ENCODE measurements around the gene ZCCHC2.

The ZCCHC2 gene

DNA sequence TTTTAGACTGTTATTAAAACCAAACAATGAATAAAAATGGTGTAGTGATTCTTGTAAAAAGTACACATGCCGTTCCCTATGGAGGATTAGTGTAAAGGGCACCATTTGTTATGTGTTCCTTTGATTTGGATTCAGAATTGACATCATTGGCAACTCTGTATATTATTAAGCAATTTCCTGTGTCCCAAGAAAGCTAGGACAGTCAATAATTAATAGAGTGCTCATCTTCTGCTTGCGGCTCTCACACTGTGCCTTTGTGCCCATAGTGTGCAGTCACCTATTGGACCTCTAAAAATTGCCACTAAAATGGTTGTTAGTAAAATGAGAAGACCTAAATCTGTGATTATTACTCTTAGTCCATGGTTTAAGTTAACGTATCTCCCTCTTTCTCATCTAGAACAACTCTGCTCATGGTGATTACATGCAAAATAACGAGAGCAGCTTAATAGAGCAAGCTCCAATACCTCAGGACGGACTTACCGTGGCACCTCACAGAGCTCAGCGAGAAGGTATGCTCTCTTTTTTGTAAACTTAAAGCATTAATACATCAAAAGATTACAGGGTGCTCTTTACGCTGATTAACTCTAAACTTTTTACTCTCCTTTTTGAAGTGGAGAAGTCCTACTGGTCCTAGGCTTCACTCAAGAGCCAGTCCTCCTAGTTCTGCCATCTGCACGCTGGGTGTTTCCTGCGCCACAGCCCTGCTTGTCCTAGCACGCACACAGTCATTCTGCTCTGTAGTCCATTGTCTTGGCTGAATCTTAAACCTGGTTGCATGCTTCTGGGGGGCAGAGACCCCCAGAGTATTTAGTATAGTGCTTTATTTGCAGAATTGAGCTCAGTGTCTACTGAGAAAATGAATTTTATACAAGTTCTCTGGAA lies 16.7 kb downstream of the ZCCHC2 start:
- no peak for DNase-seq

DNA sequence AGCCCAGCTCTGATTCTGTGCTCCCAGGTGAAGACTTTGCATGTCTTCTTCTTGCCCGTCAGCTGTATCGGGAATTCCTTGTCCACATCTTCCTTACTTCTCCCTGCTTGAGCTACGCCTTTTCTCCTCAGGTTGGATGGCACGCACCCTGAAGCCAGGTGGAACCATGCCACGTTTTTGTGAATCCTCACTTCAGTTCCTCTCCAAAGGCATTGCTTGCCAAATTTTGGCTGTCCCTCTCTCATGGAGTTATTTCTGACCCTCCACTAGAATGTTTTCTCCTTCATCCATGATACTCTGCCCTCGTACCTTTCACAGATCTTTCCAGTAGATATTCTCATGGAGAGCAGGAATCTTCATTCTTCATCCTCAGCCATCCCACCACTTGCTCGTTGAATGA lies 20.2 kb downstream of the ZCCHC2 start:
- DNase-seq: no peak

DNA sequence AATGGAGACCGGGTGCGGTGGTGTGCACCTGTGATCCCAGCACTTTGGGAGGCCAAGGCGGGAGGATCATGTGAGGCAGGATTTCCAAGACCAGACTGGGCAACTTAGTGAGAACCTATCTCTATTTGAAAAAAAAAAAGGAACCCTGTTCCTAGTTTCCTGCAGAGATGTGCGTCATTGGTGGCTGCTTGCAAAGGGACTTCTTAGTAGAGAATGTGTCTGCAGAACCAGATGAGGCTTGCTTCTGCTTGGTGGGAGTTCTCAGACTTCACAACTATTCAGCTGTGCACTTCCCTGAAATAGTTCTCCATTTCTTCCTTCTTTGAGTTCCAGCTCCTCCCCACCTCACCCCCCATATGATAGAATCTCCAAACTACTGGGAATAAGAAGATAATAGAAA lies 22.3 kb downstream of the ZCCHC2 start:
- no peak for DNase-seq

DNA sequence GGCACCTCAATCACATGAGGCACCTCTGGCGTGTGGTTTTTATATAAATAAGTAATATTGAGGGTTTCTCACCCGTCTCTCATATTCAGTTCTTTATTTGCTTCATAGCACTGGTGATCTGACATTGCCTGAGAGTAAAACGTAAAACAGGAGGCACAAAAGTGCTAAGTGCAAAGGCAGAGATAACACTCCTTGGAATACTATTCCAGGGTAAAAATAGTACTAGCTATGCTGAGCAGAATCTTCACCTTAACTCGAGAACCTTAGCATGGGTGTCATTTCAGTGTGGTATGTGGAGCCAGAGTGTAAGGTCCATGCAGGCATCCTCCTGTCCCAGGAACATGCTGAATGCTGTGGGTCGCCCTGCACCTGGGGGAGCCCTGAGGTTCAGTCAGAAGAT lies 26.9 kb downstream of the ZCCHC2 start:
- DNase-seq: no peak

DNA sequence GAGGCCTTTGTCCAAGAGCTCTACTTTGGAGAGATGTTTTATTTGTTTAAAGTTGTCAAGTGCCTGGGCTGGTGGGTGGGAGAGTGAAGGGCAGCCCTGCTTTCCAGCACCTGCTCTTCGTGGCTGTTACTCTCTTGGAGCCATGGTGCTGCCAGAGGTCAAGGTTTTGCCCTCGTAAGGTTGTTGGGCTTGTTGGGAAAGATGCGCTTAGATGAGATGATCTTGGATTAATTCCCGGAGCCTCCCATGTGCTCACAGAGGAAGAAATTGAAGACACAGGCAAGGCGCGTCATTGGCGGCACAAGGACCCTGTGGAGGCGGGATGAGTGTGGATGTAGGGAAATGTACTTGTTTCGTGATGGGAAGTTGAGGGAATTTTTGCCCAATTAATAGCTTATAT lies 27.9 kb downstream of the ZCCHC2 start:
- DNase-seq: no peak

DNA sequence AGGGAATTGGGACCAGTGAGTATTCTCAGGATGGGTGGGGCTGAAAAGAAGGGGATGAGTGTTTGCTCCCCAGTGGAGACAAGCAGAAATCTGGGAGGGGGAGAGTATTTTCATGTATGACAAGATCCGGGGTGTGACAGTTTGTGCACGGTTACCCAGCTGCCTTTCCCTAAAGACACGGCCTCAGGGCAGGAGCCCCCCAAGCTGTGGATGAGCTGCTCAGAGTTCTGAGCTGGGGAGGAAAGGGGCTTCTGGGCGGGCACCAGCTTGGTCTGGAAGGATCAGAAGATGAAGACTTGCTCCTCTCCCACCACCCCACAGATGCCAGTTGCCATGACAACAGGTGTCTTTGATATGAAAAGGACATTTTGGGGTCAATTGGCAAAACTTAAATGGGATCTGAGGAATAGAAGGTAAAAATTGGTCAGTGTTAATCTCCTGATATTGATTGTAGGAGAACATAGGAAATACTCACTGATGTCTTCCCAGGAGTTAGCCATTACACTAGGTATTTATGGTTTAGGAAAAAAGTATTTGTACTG lies 29.2 kb downstream of the ZCCHC2 start:
- no peak for DNase-seq

DNA sequence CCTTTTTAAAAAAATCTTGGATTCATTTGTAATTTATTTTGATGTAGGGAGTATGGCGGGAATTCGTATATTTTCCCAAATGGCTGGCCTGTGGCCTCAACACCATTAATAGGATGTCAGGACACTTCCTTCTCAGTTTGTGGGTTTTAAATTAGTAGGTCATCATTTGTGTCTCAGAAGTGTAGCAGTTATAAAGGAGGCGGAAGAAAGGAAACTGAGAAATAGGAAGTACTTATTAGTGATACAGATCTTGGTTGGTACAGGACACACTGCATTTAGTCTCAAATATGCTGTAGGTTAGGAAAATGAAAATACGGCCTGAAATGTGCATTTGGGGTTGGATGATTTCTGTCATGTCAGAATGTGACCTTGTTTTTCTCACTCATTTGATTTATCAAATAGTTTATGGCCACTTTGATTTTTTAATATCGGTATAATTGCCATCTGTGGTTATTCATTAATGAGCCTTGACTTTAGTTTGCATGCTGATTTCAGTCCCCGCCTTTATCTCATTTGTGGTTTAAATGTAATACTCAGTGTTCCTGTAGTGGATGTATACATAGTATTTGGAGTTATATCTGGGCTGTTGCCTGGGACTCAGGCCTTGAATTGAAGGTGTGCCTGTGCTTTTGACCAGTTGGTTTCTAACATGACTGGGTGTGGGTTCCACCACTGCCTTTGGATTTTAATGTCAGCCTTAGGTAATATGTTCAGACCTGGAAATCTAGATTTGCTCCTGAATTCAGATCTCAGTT lies 31.4 kb downstream of the ZCCHC2 start:
- no peak for DNase-seq

DNA sequence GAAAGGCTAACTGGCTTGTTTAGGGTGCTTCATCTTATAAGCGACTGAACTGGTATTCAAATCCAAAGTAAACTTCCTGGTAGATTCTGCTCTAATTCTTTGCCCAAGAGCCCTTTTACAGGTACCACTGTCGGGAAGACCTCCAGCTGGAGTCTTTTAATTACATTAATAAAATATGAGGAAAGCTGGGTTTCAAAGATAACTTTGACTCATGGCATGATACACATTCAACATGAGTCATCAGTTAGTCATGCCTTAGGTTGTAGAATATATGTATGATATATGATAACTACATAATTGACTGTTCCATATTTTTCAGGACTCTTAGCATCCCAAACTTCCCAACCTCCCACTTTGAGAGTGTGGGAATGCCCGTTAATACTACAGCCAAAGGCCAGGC lies 32.3 kb downstream of the ZCCHC2 start:
- no peak for DNase-seq

DNA sequence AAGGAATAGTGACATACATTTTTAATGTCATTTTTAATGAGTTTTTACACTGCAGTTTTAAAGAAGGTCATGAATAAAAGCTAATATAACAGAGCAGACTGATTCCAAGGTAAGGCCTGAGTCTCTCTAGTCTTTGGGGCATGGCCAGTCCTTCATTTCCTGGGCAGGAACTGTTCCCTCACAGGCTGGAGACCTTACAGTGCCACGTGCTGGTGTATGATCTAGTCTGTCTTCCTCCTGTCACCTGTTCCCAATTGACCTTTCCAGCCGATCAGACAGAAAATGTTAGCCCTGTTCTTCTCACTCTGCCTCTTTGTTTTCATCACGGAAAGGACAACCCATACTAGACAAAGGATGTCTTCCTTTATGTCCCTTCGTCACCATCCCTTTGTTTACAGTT lies 33.6 kb downstream of the ZCCHC2 start:
- no peak for DNase-seq

DNA sequence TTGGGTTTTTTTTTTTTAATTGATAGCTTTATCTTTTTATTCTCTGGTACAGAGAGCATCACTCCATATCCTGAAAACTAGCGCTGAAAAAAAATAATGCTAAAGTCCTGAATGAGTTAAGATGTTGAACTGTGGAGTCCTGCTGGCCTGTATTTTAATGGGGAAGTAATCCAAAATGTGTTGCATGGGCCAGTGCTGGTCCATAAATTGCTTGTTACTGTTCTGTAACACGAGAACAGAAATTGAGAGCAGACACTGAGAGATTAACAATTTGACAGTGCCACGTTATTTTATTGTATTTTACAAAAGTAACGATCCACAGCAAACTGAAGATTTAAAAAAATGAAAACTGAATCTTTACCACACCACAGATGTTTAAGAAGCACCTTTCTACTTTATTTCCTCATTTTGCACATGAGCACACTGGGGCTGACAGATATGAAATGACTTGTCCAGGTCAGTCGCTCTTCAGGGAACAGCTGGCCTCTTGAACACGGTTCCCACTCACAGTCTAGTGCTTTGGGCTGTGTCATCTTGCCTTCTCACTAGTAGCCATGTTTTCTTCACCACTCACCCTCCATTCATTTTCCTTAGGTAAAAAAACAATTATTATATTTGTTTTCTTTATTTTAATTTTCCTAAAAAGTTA lies 35.3 kb downstream of the ZCCHC2 start:
- DNase-seq: no peak

DNA sequence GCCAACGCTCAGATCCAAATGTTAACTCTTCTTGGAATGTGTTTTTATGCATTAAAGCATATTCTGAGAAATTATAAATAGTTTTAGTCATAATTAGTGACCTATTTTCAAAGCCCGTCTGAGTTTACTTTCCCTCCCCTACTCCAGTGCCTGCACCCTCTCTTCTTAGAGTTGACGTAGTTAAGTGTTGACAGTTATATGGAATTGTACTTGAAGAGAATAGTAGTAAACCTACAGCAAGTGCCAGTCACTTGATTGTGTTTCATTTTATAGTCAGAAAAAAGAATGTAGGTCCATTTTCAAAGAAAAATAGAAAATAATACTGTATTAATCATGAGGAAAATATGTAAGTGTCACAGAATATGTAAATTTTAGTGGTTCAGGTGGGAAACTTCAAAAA lies 41.2 kb downstream of the ZCCHC2 start:
- DNase-seq: no peak

DNA sequence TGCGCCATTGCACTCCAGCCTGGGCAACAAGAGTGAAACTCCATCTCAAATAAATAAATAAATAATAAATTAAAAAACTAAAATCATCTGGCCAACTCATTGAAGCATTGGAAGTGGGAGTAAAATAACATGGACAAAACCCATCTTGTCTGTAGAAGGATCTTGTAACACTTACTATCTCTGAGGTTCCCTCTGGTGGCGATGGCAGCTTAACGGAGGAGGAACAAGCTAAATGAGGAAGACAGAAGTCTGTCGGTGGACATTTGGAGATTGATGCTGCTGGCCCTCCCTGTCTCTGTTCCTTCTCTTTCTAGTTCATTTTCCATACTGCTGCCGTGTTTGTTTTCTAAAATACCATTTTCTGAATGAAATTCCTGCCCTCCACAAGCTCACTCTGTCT lies 43.4 kb downstream of the ZCCHC2 start:
- no peak for DNase-seq

DNA sequence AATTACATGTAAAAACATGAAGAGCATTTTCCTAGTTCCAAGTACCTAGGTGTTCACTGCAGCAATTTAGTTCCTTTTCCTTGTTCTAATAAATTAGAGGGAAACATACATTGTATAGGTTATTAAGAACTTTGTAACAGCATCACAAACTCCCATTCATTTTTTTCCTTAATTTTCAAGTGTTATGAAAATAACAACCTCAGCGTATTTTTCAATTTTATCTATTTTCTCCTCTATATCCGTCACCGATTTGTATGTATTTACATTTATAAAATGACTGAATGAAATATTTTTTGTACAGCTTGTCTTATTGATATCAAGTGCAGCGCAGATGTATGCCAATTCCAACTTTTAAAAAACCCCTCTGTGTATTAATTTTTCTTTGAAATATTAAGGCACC lies 44.0 kb downstream of the ZCCHC2 start:
- no peak for DNase-seq

DNA sequence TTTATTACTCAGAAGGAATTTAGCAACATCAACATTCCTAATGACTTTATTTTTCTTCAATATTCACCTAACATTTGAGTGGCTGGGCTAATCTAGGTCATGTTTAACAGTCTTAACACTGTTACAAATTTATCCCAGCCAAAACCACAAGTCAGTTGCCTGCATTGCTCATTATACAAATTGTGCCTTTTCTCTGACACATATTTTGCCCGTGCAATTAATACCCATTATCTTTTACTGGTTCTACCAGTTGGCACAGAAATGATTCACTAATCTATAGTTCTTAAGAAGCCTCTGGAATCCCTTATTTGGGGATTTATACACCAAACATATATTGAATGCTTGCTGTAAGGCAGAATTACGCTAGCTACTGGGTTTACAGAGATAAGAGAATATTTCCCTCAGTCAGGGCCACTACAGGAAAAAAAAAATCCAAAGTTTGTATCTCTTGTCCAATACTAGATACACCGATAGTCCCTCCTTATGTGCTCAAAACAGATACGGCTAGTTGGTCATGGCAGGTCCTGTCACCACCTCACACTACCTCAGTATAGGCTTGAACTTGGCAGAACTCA lies 46.3 kb downstream of the ZCCHC2 start:
- DNase-seq: no peak

DNA sequence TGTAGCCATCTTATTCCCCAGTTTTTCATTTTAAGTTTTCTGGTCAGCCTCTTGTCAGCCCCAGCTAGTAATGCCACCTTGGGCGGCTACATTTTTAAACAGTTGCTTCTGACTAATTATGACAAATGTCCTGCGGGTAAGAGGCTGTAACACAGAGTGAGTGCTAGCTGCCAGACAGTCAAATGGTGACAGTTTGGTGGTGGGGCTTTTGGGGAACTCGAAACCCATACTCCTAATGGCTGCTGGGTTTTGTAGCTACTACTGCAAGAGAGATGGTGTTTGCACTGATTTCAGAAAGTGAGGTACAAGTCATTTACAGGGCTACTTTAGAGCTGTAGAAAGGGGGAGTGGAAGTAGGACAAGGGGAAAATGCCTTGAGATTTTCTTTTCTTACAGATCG lies 48.2 kb downstream of the ZCCHC2 start:
- DNase-seq: no peak

DNA sequence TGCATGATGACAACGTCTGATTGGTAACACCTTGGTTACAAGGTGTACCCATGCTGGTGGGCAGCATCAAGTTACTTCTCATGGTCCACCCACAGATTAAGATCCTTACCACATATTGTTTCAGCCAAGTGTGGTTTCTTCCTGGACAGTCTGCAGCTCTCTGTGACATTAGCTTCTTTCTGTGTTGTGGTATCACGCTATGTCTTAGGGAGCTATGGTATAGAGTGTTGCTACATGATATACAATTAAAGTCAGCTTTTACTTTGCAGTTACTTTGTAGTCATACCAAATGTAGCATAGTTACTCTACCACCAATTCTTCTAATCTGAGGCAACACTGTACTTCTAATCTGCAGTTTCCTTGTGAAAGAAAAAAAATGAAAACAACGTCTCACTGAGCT lies 48.8 kb downstream of the ZCCHC2 start:
- DNase-seq: no peak

DNA sequence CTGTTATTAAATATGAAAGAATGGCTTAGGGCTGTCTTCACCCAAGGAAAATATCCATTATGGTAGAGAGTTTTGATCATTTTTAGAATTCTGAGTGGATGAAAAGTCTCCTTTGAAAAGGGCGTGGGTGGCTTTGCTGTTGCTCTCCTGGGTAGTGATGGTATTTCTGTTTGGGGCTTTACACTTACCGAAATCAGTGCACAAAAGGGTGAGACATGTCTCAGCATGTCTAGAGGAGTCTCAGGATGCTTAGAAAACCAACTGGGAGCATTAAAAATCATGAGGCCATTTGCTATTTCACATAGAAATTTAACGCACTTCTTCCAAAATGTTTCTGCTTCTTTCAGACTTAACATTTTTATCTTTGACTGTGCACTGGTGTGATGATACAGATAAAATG lies 49.6 kb downstream of the ZCCHC2 start:
- DNase-seq: no peak

DNA sequence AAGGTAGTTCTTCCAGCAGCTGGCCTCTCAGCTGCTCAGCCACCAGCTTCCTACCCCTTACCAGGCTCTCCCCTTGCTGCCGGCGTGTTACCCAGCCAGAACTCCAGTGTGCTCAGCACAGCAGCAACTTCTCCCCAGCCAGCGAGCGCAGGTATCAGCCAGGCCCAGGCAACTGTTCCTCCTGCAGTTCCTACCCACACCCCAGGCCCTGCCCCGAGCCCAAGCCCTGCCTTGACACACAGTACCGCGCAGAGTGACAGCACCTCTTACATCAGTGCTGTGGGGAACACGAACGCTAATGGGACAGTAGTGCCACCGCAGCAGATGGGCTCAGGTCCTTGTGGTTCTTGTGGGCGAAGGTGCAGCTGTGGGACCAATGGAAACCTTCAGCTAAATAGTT lies 52.0 kb downstream of the ZCCHC2 start:
- DNase-seq: no peak

DNA sequence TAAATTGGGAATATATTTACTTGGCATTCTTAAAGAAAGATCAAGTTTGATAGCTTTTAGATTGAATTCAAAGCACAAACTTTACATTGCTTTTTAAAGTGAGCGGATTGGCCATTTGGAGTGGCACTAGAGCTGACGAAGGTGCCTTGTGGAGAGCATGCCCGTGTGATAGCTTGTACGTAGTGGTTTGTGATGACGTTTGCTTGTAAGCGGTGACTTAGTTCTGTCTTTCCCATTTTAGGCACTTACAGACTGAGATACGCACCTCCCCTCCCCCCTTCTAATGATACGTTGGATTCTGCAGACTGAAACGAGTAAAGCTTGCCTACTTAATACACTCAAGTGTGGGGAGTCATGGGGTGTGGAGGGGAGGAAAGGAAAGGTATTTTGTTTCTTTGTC lies 53.4 kb downstream of the ZCCHC2 start:
- no peak for DNase-seq

DNA sequence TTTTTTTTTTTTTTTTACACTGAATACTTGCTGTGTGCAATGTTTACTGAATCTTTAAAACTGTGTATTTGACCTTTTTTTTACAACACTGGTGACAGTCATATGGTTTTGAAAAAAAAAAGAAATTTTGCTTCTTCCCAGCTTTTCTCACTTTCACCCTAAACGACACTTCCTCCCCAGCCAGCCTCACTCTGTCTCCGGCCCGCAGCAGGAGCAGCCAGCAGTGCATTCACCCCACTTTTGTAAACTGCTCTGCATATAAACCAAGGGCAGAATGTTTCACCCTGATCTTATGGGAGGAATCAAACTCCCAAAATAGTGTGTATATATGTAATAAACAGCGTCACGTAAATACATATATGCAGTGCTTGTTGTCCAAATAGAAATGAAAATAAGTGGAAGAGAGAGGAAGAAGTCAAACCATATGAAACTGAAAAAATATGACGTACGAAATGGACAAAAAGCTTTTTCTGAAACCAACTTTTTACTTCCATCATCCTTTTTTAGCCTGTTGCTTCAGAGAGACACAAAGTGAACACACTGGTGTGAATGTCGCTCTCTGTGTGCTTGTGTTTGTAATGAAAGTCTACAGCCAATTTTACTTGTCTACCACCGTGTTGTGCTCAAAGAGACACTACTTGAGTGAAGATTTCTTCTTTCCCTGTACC lies 54.2 kb downstream of the ZCCHC2 start:
- DNase-seq: no peak

DNA sequence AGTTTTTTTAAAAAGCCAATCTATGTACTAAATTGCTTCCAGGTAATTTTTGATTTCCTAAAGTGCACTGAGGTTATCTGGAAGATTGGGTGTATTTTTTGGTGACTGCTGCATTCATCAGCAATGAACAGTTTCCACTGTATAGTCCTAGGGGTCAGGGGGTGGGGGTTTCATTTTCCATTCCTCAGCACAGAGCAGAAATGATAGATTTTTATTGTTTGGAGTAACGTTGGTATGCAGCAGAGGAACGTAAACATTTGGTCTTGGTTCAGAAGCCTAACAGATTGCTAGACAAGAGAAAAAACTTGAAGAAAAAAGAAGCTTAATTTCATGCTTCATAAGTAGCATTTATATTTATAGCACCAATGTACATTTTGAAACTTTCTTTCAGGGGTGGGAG lies 54.9 kb downstream of the ZCCHC2 start:
- DNase-seq: no peak

DNA sequence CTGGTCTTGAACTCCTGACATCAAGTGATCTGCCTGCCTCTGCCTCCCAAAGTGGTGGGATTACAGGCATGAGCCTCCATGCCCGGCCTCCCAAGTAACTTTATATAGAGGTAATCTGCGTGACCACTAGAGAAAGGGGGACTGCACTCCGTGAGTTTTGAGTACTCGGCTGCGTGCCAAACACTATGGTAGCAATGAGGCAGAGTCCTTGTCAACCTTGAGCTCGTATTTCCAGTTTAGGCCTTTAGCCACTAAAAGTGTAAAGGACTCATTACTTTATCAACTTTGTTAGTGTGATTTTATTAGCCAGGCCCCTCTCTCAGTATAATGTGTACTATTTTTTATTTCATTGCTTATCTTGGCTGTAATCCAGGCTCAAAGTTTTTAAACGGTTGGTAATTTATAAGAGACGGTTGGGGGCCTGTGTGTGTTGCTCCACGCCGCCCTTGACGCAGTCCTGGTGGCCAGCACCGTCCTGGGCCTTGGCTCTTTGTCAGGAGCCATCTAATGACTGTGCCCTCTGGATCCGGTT lies 56.2 kb downstream of the ZCCHC2 start:
- no peak for DNase-seq
